Fibroblast of lung (primary cell): ENCODE data around the gene HOXC11. TPM values are rescaled to one million over a fixed set of nuclear protein-coding genes. Genes with fewer than 3 reads are reported as not detected.
A peak's percentile ranks its signal among the peaks of the same experiment; 100 is the strongest.

Source experiments
- DNase-seq, 2 donors: peaks; one replicate each; pipeline versions ENCODE4 v3.0.0 to v3.0.0-alpha.2; 2010; ENCODE audit warnings: low read depth in 2 of 2
- H2AFZ ChIP-seq: 2 replicates; pipeline ENCODE4 v1.5.1; 2012; ENCODE audit warnings: low read length, control low read depth, inconsistent platforms
- H3K27ac ChIP-seq: 2 replicates; pipeline ENCODE4 v1.5.1; 2011; ENCODE audit warnings: low read length, control low read depth; ENCODE audit not compliant: insufficient read depth
- H3K27me3 ChIP-seq: 2 replicates; pipeline ENCODE4 v1.5.1; 2011; ENCODE audit warnings: mild to moderate bottlenecking, low read length; ENCODE audit not compliant: control insufficient read depth, insufficient read depth
- H3K36me3 ChIP-seq: 2 replicates; pipeline ENCODE4 v1.5.1; 2011; ENCODE audit warnings: low read length; ENCODE audit not compliant: control insufficient read depth, insufficient read depth
- H3K4me1 ChIP-seq: 2 replicates; pipeline ENCODE4 v1.5.1; 2011; ENCODE audit warnings: low read length; ENCODE audit not compliant: control insufficient read depth, insufficient read depth; ENCODE audit errors: extremely low read depth
- H3K4me2 ChIP-seq: 2 replicates; pipeline ENCODE4 v1.5.1; 2011; ENCODE audit warnings: low read length, control low read depth; ENCODE audit not compliant: insufficient read depth; ENCODE audit errors: extremely low read depth
- H3K4me3 ChIP-seq, 4 experiments: fragments of 200-600 bp in 1 of 4; sonication (generic) in 1 of 4; replicated peaks in 1 of 4; 2 replicates each; pipeline ENCODE4 v1.5.1; 2011 to 2016; ENCODE audit warnings: low read length in 4 of 4, low read depth in 3 of 4, mild to moderate bottlenecking in 3 of 4, control low read depth in 2 of 4, inconsistent platforms in 1 of 4, mixed read lengths in 1 of 4; ENCODE audit not compliant: insufficient read depth in 1 of 4; ENCODE audit errors: control extremely low read depth in 1 of 4
- H3K79me2 ChIP-seq: 2 replicates; pipeline ENCODE4 v1.5.1; 2012; ENCODE audit warnings: mild to moderate bottlenecking, low read length, inconsistent platforms; ENCODE audit not compliant: control insufficient read depth, insufficient read depth
- H3K9ac ChIP-seq: 2 replicates; pipeline ENCODE4 v1.5.1; 2011; ENCODE audit warnings: mild to moderate bottlenecking, low read length, control low read depth; ENCODE audit not compliant: insufficient read depth
- H3K9me3 ChIP-seq: 2 replicates; pipeline ENCODE4 v1.5.1; 2012; ENCODE audit warnings: low read depth, low read length; ENCODE audit not compliant: control insufficient read depth, insufficient read depth
- H4K20me1 ChIP-seq: 2 replicates; pipeline ENCODE4 v1.5.1; 2011; ENCODE audit warnings: low read length; ENCODE audit not compliant: control insufficient read depth, insufficient read depth; ENCODE audit errors: extremely low read depth
- CTCF ChIP-seq, 2 donors: IDR thresholded peaks in 1 of 2; conservative IDR thresholded peaks in 1 of 2; 1 replicate in 1 of 2; 2 replicates in 1 of 2; pipeline ENCODE4 v1.5.1; 2011 to 2012; ENCODE audit warnings: low read length in 2 of 2, control low read depth in 1 of 2, inconsistent platforms in 1 of 2, low read depth in 1 of 2, mild to moderate bottlenecking in 1 of 2
- EZH2 ChIP-seq: IDR thresholded peaks from 2 replicates; pipeline ENCODE4 v1.5.1; 2012; ENCODE audit warnings: low read length, control low read depth, mild to moderate bottlenecking; ENCODE audit errors: missing control alignments
- polyA plus RNA-seq, 2 donors: library from polyadenylated mRNA; depleted of rRNA in 1 of 2; stranded (reverse) in 1 of 2; unstranded in 1 of 2; fragments of >200 nt; gene quantifications; 2 replicates each; pipeline ENCODE4 v1.2.1, GENCODE V29; 2011 to 2012; ENCODE audit warnings: missing spikeins in 1 of 2
- total RNA-seq: library from RNA; depleted of rRNA; stranded (reverse); fragments of >200 nt; gene quantifications from 2 replicates; pipeline ENCODE4 v1.2.1, GENCODE V29; 2014

The HOXC11 gene
- total and polyA plus RNA-seq, 2 donors (not counting 1 experiment from before 2014, with no cell fraction given): not detected

- H4K20me1 ChIP-seq: no peaks in the 10 kb centered on the region
- no peak overlapping the region for H3K4me2 ChIP-seq
- H3K36me3 ChIP-seq: no peaks in the 10 kb centered on the region
- H2AFZ ChIP-seq: no peak overlapping the region
- H3K9ac ChIP-seq: no peak overlapping the region
- no peak overlapping the region for H3K4me3 ChIP-seq
- H3K9me3 ChIP-seq: no peaks in the 10 kb centered on the region
- peak; percentile 9 for TF ChIP-seq EZH2
- TF ChIP-seq CTCF (conservative IDR thresholded peaks at IDR 0.05 in 1 of 2, IDR thresholded peaks at IDR 0.05 in 1 of 2; ENCODE audit: low read depth in 1 of 2, low read length in 2 of 2): no peak
- no peak for DNase-seq
- H3K4me1 ChIP-seq: no peaks in the 10 kb centered on the region
- H3K79me2 ChIP-seq: no peaks in the 10 kb centered on the region
- H3K27ac ChIP-seq: no peak overlapping the region
- peaks cover 57% of the 10 kb centered on the region for H3K27me3 ChIP-seq
These were observed 53.9 kb downstream of the HOXC11 start for GRCh38 chr12:54026640-54027441.

Other genes starting within 250 kb of the HOXC11 start
- 116 and 118 TPM in 2 replicates for gene CALCOCO1, start 245.7 kb upstream of the HOXC11 start, total RNA-seq
- 74.6 and 125 TPM in 2 replicates for gene CALCOCO1, start 245.7 kb upstream of the HOXC11 start, polyA plus RNA-seq
- gene CISTR, start 221.1 kb upstream of the HOXC11 start, total RNA-seq: not detected in 2 replicates
- not detected in 2 replicates for gene CISTR, start 221.1 kb upstream of the HOXC11 start, polyA plus RNA-seq
- not detected in 2 replicates for gene HOXC13, start 34.3 kb upstream of the HOXC11 start, total RNA-seq
- not detected in 2 replicates for gene HOXC13, start 34.3 kb upstream of the HOXC11 start, polyA plus RNA-seq
- not detected in 2 replicates for gene HOXC12, start 18.2 kb upstream of the HOXC11 start, total RNA-seq
- gene HOXC12, start 18.2 kb upstream of the HOXC11 start, polyA plus RNA-seq: not detected in 2 replicates
- gene HOTAIR, start 1.8 kb downstream of the HOXC11 start, total RNA-seq: not detected in 2 replicates
- not detected in 2 replicates for gene HOTAIR, start 1.8 kb downstream of the HOXC11 start, polyA plus RNA-seq
- not detected in 2 replicates for gene HOXC10, start 12.0 kb downstream of the HOXC11 start, total RNA-seq
- 0.06 TPM in 1 of 2 replicates, not detected in the other for gene HOXC10, start 12.0 kb downstream of the HOXC11 start, polyA plus RNA-seq
- gene HOXC9, start 27.0 kb downstream of the HOXC11 start, total RNA-seq: 0.26 TPM in 1 of 2 replicates, not detected in the other
- gene HOXC9, start 27.0 kb downstream of the HOXC11 start, polyA plus RNA-seq: 0.21 and 0.24 TPM in 2 replicates
- gene HOXC8, start 35.9 kb downstream of the HOXC11 start, total RNA-seq: under 0.01 TPM in 1 of 2 replicates, not detected in the other
- 0.49 and 2.1 TPM in 2 replicates for gene HOXC8, start 35.9 kb downstream of the HOXC11 start, polyA plus RNA-seq
- 0.17 and 0.51 TPM in 2 replicates for gene HOXC6, start 55.3 kb downstream of the HOXC11 start, total RNA-seq
- 0.52 and 1.9 TPM in 2 replicates for gene HOXC6, start 55.3 kb downstream of the HOXC11 start, polyA plus RNA-seq
- gene HOXC5, start 59.9 kb downstream of the HOXC11 start, total RNA-seq: under 0.01 TPM in 1 of 2 replicates, not detected in the other
- 0.07 and 0.40 TPM in 2 replicates for gene HOXC5, start 59.9 kb downstream of the HOXC11 start, polyA plus RNA-seq
- 0.17 and 0.26 TPM in 2 replicates for gene HOXC4, start 80.7 kb downstream of the HOXC11 start, total RNA-seq
- gene HOXC4, start 80.7 kb downstream of the HOXC11 start, polyA plus RNA-seq: 0.17 and 0.98 TPM in 2 replicates
- gene SMUG1, start 215.9 kb downstream of the HOXC11 start, total RNA-seq: 24.1 and 34.7 TPM in 2 replicates
- 22.5 and 23.7 TPM in 2 replicates for gene SMUG1, start 215.9 kb downstream of the HOXC11 start, polyA plus RNA-seq